ENCODE measurements around the gene NRGN.
"Not testable (repeated sequence)": the region's sequence is repeated elsewhere in the genome, so short reads cannot be mapped to it uniquely, and the experiment has no call there.

NRGN gene

DNA sequence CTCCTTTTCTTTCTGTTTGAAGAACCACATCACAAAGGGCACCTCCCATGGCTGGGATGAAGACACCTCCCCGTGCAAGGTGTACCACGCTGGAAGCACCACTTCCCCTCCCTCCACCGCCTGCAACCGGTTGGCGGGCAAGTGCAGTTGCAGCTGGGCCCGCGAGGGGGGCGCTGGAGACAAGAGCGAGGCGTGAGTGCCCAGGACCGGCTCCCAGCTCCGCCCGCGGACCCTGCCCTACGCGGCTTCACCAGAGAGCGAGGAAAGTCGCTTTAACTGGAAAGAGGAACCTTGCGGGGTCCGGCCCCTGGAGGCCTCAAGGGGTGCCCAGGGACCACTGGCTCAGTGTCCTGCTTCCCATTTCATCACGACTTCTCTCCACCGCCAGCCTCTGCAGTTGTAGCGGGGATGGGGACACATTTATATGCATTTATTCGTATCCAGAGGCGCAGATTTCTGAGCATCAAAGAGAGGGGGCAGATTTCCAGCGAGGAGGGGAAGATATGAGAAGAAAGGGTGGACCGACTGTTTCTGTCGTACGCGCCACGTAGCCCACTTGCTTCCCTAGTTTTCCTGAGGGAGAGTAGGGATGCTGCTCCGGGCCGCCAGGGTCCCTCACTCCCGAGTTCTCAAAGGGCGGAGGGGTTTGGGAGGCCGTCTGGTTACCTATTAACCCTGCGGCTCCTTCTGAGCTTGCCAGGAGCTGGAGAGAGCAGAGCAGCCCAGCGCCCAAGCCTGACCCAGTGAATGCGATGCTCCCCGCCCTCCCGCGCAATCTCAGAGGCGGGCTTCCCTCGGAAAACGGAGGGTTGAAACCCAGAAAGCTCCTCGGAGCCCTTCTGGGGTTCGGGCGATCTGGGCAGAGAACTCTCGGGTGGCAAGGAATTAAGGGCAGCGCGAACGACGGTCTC, 18.9 kb downstream of the NRGN start:
- no peak for DNase-seq (ENCODE audit: low read depth)

DNA sequence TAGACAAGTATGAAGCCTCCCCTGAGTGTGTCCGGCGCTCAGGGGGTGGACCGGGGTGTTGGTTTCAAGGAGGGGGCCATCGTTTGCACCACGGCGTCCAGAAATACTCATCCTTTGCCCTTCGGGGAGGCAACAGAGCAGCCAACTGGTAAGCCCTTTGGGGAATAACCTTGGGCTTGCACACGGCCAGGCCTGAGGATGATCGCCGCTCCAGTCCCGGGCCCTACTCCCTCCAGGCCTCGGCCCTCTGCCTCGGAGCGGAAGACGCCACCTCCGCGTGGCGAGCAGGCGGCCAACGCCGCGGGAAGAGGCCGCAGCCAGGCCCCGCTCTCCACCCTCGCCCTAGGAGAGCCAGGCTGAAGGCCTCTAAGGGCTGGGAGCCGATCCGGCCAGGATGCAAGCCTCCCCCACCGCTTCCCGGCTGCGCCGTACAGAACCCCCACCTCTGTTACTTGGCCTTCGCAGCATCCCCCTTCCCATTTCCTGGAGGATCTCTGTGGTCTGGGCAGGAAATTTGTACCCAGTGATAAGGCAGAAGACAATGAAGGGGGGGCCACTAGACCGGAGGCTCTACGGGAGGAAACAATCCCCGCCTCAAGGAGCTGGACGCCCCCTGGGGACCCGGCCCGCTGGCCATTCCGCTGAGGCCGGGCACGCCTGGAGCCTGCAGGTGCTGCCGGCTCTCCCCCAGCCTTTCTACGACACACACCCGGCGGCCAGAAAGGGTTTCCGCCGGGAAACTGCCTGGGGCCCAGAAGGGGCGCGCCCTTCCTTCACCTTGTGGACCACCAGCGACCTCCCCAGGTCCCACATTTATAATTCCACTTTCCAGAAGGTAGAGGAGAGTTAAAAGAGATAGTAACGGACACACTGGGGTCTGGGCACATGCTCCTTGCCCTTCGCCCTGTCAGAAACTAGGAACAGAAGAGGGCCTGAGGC, 19.8 kb downstream of the NRGN start:
- DNase-seq (ENCODE audit: low read depth) = no peak

DNA sequence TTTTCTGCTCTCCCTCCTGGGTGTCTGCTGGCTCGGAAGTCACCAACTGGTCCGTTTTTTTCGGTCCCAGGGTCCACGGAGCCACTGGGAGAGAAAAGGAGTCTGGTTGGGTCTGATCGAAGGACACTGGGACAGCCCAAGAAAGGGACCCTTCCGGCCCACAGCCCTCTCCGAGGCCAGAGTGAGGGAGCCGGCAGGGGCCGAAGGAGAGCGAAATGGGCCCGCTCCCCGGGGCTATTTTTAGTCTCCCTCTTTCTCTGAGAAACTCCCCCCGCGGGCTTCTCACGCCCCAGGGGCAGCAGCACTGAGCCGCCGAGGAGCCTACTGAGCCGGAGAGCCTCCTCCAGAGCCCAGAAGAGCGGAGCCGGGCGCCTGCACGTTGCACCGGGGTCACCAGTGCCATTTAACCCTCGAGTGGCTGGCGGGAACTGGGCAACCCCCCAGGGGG, 20.5 kb downstream of the NRGN start:
- no peak for DNase-seq (ENCODE audit: low read depth)

DNA sequence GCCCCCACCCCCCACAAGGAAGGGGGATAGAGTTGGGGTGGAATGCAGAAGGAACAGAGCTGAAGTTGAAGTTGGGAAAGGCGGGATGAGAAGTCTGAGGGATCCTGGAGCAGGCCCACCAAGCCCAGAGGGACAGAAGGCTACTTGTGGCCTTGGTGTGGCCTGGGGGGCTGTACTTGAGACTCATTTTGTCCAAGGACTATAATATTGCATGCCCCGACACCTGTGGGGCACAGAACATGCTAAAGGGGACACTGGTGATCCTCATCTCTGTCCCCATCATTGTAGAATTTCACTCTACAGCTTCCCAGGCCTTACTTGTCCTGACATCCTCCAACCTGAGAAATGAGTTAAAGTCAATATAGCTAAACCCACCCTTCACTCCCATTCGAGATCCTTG, 21.1 kb downstream of the NRGN start:
- no peak for DNase-seq (ENCODE audit: low read depth)

DNA sequence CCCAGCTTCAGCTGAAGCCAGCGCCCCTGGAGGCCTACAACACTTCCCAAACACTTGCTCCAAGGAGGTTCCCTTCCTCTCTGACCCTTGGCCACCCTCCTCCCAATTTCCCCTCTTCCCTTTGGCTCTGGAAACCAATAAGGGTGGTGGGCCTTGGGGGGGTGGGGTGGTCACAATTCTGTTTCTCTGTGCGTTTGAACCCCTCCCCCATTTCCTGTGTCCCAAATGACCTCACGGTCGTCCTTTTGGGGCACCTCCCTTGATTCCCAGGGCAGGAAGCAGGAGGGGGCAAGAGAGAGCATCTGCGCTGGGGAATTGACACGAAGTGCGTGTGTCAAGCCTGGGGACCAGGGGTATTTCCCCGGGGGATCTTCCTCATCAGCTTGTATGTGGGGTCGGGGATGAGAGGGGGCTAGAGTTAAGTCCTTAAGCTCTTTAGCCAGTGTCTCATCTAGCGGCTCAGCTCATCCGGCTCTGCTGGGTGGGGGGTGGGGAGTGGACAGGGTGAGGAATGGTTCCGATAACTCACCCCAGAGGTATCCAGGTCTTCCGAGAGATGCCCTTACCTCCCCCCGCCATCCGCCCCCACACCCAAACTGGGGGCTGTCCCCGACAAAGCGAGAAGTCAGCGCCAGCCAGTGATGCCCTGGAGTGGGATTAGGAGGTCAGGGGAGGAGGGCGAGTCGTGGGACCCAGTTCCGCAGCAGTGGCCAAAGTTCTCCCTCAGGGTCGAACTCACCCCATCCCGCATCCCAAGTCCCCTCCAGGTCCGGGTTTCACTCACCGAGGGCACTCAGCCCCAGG, 21.8 kb downstream of the NRGN start:
- DNase-seq (ENCODE audit: low read depth) = no peak

DNA sequence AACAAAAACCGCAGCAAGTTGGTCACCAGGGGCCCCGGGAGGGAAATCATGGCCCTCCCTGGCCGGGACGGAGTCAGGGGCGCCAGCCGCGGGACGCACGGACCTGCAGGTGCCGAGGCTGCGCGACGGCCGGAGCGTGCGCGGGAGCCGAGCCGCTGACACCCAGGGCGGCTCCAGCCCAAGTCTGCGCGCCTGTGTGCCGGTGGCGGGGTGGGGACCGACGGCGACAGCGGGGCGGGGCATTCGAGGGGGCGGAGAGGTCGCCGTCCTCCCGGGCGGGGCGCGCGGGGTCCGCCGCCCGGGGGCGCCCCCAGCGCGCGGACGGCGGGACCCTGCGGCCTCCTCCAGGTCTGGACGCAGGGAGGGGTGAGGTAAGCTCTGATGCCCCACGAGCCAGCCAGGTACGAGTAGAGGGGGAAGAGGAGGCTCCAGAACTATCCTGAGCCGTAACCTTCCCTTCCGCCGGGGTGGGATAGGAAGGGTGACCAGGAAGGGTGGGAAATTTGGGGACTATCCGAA, 22.4 kb downstream of the NRGN start, which contains the start of gene ESAM:
TSS of gene ESAM (minus strand) at position 186 of the 519 bp plus-strand sequence. CDS start at position 50, 136 bp downstream.
- peak; percentile 48 for DNase-seq (ENCODE audit: low read depth)

DNA sequence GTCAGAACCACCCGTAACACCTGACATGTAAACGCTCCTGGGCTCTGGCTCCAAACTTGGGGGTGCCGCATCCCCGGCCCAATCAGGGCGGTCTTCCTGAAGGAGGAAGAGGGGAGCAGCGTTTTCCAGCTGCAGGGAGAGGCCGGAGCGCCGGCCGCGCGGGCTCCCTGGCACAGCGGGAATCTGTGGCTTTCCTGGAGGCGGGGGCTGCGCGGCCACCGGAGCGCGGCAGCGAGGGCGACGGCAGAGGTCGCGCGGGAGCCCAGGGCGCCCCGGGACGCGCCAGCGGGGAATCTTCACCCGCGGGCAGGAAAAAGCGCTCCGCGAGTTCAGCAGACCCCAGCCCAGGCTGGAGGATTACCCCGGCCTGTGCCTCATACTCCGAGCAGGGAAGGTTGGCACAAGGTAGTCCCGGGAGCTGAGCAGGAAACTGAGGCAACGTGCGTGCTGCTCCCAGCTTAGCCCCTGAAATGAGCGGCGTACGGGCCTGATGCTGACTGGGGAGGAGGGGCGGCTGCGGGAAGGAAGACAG, 22.9 kb downstream of the NRGN start:
- no peak for DNase-seq (ENCODE audit: low read depth)

DNA sequence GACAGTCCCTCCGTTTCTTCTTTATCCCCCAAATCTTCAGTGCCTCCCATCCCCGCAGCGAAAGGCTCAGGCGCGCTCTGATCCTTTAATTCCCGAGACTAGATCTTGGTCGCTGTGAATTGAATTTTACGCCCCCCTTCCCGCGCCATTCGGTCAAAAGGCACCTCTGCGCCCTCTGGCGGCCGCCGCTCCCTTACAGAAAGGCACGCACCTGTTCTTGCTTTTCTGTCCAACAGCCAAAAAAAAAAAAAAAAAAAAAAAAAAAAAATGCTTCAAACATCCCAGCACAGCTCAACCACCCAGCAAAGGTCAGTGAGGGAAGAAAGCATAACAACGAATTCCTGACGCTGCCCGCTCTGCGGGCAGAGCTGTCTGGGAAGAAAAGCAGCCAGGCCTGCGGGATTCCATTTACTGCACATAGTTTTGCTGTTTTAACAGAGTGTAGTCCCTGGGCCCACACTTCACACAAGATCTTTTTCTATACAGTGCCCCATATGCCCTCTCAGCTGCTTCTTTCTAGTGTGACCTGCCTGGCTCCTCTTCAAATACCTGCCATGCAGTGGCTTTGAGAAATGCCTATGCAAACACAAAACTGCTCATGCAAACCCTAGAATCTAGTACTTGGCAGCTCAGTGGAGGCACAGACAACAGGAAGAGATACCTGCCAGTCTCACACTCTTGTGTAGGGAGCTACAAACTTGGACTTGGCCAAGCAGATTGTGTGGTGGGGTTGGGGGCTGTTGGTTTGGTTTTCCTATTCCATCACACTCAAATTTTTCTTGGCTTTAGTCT, 23.6 kb downstream of the NRGN start:
- DNase-seq (ENCODE audit: low read depth) = peak; percentile 78

DNA sequence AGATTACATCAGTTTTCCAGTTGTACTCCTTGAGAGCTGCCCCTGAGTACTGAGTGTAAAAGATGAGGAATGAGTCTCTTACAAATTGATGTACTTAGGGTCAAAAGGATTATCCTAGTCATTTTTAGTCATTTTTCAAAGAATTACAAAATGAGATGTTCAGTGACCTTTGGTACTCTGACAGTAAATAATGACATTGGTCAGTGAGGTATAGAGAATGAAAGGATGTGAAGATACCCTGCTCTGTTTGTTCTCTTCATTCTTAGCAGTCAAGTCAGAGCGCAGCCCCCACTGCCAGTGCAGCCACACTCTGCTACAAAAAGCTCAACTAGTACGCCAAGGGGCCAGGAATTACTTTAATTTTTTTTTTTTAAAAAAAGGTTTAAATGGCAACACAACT, 26.4 kb downstream of the NRGN start:
- DNase-seq (ENCODE audit: low read depth) = no peak

DNA sequence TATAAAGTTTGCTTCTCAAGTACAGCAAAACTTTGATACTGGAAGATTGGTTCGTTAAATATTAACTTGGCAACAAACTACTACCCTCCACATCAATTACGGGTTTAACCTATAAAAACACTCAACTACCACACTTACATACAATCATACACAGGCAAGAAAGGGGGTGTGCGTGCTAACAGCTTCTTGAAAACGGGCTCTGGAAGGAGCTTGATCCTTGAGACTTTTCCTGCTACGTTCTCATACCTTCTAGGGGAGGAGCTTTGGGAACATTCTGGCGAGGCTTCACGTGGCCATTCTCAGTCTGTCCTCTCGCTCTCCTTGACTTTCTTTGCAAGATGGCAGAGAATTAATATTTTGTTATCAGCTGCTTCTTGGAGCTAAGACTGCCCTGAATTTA, 29.2 kb downstream of the NRGN start:
- DNase-seq (ENCODE audit: low read depth) = no peak

DNA sequence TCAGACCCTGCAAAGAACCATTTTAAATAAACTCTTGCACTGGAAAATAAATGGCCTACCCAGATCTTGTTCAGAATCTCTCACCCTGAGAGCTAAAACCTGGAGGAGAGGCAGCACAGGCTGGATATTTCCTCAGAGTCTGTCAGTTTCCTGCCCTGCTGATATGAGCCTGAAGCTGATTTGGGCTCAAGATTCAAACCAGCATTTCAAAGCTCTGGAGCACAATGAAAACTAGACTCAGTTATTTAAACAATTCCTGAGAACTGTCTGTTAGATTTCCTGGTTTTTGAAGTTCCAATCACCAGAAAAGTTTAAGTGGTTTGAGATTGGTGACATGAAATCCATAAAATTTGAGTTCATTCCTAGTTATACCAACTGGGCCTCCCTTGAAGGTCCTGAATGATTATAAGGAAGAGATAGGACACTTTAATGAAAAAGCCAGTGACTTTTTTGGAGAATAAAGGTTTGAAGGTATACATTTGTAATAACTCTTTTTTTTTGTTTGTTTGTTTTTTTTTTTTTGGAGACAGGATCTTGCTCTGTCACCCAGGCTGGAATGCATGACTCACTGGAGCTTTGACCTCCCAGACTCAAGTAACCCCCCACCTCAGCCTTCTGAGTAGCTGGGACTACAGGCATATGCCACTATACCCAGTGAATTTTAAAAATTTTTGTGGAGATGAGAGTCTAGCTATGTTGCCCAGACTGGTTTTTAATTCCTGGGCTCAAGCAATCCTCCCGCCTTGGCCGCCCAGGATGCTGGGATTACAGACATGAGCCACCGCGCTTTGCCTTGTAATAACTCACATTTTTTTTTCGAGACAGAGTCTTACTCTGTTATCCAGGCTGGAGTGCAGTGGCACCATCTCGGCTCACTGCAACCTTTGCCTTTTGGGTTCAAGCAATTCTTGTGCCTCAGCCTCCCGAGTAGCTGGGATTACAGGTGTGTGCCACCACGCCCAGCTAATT, 30.3 kb downstream of the NRGN start:
- DNase-seq (ENCODE audit: low read depth) = no peak

DNA sequence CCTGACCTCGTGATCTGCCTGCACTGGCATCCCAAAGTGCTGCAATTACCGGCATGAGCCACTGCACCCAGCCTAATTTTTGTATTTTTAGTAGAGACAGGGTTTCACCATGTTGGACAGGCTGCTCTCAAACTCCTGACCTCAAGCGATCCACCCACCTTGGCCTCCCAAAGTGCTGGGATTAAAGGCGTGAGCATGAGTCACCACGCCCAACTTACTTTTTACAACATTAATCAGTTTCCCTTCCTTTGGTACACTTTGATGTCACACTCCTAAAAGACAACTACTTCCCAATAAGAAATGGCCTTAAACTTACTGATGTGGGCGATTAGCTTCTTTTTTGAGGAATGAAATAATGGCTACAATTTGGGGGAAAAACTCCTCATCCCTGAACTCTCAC, 31.2 kb downstream of the NRGN start:
- not testable (repeated sequence) for DNase-seq (ENCODE audit: low read depth)

DNA sequence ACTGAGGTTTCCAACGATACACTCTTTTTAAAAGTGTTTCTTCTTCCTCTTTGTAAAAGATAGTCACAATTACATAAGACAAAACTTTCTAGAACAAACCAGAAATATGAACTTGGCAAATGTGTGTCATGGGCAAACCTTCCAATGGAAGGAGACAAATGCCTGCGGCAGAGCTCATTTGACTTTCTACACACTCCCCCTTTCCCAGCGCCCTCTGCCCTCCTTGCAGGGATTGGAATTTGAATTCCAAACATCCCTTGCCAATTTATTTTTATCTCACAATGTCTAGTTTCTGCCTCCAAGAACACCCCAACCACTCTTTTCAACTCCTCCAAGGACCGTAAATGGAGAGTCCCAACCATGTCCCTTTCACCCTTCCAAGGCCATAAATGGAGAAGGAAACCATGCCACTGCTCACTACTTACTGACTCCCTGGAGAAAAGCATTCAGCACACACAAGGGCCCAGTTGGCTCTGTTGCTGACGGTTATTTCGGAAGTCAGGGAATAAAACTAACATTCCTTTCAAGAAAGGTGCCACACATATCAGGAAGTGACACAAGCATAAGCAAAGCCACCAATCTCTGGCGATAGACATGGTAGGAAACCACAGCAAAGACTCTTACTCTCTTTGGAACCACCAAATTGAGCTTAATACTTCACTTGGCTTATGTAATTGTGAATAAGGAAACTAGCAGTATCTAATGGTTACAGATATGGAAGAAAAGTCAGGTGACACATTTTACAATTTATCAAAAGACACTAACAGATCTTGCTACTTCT, 37.3 kb downstream of the NRGN start:
- DNase-seq (ENCODE audit: low read depth) = no peak

DNA sequence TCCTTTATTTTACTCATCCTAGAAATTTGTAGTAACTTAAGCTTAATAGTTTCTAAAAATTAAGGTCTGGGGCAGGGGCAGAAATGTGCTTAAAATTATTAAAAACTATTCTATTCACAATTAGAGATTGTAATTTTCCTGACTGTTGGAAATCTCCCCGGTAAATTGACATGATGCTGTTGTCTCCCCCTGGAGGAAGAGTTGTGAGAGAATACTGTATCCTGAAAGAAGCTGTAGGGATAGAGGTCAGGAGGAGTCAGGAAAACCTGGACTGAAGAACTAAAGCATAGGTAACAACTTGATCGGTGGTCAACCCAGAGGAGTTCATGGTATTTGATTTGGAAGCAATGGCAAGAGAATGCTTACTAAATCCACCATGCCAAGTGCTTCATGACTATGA, 38.5 kb downstream of the NRGN start:
- DNase-seq (ENCODE audit: low read depth) = no peak

DNA sequence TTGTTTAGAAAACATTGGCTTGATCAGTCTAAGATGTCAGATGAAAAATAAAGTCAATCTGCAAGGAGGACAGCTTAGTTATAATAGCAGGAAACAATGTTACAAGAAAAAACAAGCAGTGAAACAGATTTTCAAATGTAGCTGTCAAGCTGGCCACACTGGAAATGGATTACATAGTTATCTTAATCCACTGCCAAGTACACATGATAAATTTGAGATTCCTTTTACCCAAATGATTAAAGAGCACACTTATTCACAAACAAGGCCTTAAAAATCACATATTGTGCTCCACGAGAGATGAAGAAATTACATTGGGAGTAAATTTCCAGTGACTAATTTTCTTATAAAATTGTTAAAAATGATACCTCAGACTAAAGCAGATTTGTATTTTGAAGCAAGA, 39.8 kb downstream of the NRGN start:
- no peak for DNase-seq (ENCODE audit: low read depth)

DNA sequence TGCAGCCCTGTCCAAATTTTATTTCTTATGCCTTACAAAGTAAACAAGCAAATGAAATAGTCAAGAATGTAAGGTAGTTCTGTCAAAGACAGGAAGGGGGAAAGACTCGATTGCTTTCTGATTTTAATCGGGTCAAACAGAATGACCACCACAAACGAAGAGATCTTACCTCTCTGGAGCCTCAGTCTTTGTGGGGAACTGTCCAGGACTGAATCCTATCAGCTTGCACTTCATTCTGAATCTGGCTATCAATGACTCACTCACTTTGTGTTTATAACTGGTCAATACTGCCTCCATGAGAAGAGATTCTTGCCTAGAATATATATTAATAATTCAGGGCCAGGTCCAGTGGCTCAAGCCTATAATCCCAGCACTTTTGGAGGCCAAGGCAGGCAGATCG, 43.3 kb downstream of the NRGN start:
- DNase-seq (ENCODE audit: low read depth) = no peak

DNA sequence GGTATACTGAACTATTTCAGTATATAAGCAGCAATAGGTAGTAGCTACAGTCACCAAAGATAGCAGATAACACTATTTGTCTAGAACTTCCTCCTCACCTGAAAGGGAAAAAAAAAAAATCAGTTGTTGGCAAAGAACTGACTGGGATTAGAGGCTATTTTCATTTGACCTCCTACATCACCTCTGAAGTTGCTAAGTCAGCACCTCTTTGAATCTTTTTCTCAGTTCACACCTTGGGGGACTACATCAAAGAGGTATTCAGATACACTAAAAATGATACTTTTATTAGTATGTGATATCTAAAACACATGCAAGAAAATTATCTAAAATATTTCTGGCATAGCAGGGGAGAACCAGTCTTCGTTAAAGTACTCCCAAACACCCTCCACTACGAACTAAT, 44.3 kb downstream of the NRGN start:
- no peak for DNase-seq (ENCODE audit: low read depth)

DNA sequence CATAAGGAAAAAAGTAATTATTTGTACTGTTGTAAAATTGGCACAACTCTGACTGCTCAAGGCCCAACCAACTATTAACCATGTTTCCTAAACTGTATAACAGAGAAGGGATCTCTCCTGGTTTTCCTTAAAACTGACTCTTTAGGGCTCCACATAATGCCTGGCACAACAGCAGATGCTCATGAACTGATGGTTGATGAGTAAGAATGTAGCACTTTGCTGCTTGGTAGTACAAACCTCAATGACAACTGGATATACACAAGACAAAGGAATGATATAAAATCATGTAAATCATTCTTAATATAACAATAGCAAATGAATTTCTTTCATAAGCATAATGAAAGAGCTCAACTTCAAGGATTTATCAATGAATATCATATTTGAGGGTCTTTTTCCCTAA, 48.8 kb downstream of the NRGN start:
- DNase-seq (ENCODE audit: low read depth) = no peak

All from stimulated activated CD4-positive, alpha-beta T cell treated with anti-CD3 and anti-CD28 coated beads, Interleukin-2, amount 100 ng/mL, for 4 hours (primary cell).